Measurements from ENCODE around the gene INSR.

INSR gene

GRCh38 chr19:7199613-7200533 lies 94.3 kb downstream of the INSR start:
- Histone ChIP-seq H3K9me3 (ENCODE audit: low read length) (no peaks in the 10 kb centered on the region), H3K4me1 (ENCODE audit: insufficient read depth, low read length) (peaks cover 6% of the 10 kb centered on the region), H3K27ac (ENCODE audit: low read depth, low read length) (no peak overlapping the region), H3K27me3 (ENCODE audit: control insufficient read depth in 1 of 2, insufficient read depth in 2 of 2, low read length in 2 of 2) (no peaks in the 10 kb centered on the region), H3K9ac (ENCODE audit: low read length) (no peak overlapping the region), H3K4me3 (ENCODE audit: low read depth in 1 of 2, low read length in 2 of 2) (no peak overlapping the region), H3K36me3 (ENCODE audit: insufficient read depth, low read length) (no peaks in the 10 kb centered on the region)

GRCh38 chr19:7197760-7198696 lies 96.2 kb downstream of the INSR start:
- H3K27me3 ChIP-seq (ENCODE audit: control insufficient read depth in 1 of 2, insufficient read depth in 2 of 2, low read length in 2 of 2), result no peaks in the 10 kb centered on the region
- H3K9me3 ChIP-seq (ENCODE audit: low read length), result no peaks in the 10 kb centered on the region
- H3K4me1 ChIP-seq (ENCODE audit: insufficient read depth, low read length), result peaks cover 6% of the 10 kb centered on the region
- peak overlapping the region; percentile 62 to 74 for H3K4me3 ChIP-seq (ENCODE audit: low read depth in 1 of 2, low read length in 2 of 2)
- H3K36me3 ChIP-seq (ENCODE audit: insufficient read depth, low read length), result no peaks in the 10 kb centered on the region
- peak overlapping the region; percentile 64 for H3K27ac ChIP-seq (ENCODE audit: low read depth, low read length)
- H3K9ac ChIP-seq (ENCODE audit: low read length), result peak overlapping the region; percentile 44

- Histone ChIP-seq H3K27ac (ENCODE audit: low read depth, low read length) (peak overlapping the region; percentile 64), H3K27me3 (ENCODE audit: control insufficient read depth in 1 of 2, insufficient read depth in 2 of 2, low read length in 2 of 2) (no peaks in the 10 kb centered on the region), H3K9me3 (ENCODE audit: low read length) (no peaks in the 10 kb centered on the region), H3K4me1 (ENCODE audit: insufficient read depth, low read length) (peaks cover 6% of the 10 kb centered on the region), H3K4me3 (ENCODE audit: low read depth in 1 of 2, low read length in 2 of 2) (peak overlapping the region; percentile 55 to 62), H3K9ac (ENCODE audit: low read length) (peak overlapping the region; percentile 27), H3K36me3 (ENCODE audit: insufficient read depth, low read length) (no peaks in the 10 kb centered on the region)
These were observed 97.0 kb downstream of the INSR start for GRCh38 chr19:7197119-7197759.

GRCh38 chr19:7196763-7197118 lies 97.5 kb downstream of the INSR start:
- no peaks in the 10 kb centered on the region for H3K36me3 ChIP-seq (ENCODE audit: insufficient read depth, low read length)
- H3K27ac ChIP-seq (ENCODE audit: low read depth, low read length), result peak overlapping the region; percentile 64
- H3K4me3 ChIP-seq (ENCODE audit: low read depth in 1 of 2, low read length in 2 of 2), result peak overlapping the region in 1 of 2 donors; percentile 55
- peaks cover 6% of the 10 kb centered on the region for H3K4me1 ChIP-seq (ENCODE audit: insufficient read depth, low read length)
- H3K27me3 ChIP-seq (ENCODE audit: control insufficient read depth in 1 of 2, insufficient read depth in 2 of 2, low read length in 2 of 2), result no peaks in the 10 kb centered on the region
- H3K9ac ChIP-seq (ENCODE audit: low read length), result no peak overlapping the region
- no peaks in the 10 kb centered on the region for H3K9me3 ChIP-seq (ENCODE audit: low read length)

- H3K9me3 ChIP-seq (ENCODE audit: low read length), result no peaks in the 10 kb centered on the region
- no peak overlapping the region for H3K4me3 ChIP-seq (ENCODE audit: low read depth in 1 of 2, low read length in 2 of 2)
- H3K27ac ChIP-seq (ENCODE audit: low read depth, low read length), result no peak overlapping the region
- H3K4me1 ChIP-seq (ENCODE audit: insufficient read depth, low read length), result peaks cover 6% of the 10 kb centered on the region
- no peaks in the 10 kb centered on the region for H3K27me3 ChIP-seq (ENCODE audit: control insufficient read depth in 1 of 2, insufficient read depth in 2 of 2, low read length in 2 of 2)
- no peaks in the 10 kb centered on the region for H3K36me3 ChIP-seq (ENCODE audit: insufficient read depth, low read length)
- H3K9ac ChIP-seq (ENCODE audit: low read length), result no peak overlapping the region
These were observed 99.2 kb downstream of the INSR start for GRCh38 chr19:7195046-7195445.

- H3K4me3 ChIP-seq (ENCODE audit: low read depth in 1 of 2, low read length in 2 of 2), result no peak overlapping the region
- no peak overlapping the region for H3K27ac ChIP-seq (ENCODE audit: low read depth, low read length)
- no peak overlapping the region for H3K9ac ChIP-seq (ENCODE audit: low read length)
- no peaks in the 10 kb centered on the region for H3K36me3 ChIP-seq (ENCODE audit: insufficient read depth, low read length)
- no peaks in the 10 kb centered on the region for H3K27me3 ChIP-seq (ENCODE audit: control insufficient read depth in 1 of 2, insufficient read depth in 2 of 2, low read length in 2 of 2)
- peaks cover 6% of the 10 kb centered on the region for H3K4me1 ChIP-seq (ENCODE audit: insufficient read depth, low read length)
- H3K9me3 ChIP-seq (ENCODE audit: low read length), result no peaks in the 10 kb centered on the region
These were observed 99.6 kb downstream of the INSR start for GRCh38 chr19:7194566-7194965.

- no peaks in the 10 kb centered on the region for H3K4me1 ChIP-seq (ENCODE audit: insufficient read depth, low read length)
- no peak overlapping the region for H3K9ac ChIP-seq (ENCODE audit: low read length)
- no peak overlapping the region for H3K27ac ChIP-seq (ENCODE audit: low read depth, low read length)
- no peaks in the 10 kb centered on the region for H3K36me3 ChIP-seq (ENCODE audit: insufficient read depth, low read length)
- no peaks in the 10 kb centered on the region for H3K27me3 ChIP-seq (ENCODE audit: control insufficient read depth in 1 of 2, insufficient read depth in 2 of 2, low read length in 2 of 2)
- H3K4me3 ChIP-seq (ENCODE audit: low read depth in 1 of 2, low read length in 2 of 2), result no peak overlapping the region
- no peaks in the 10 kb centered on the region for H3K9me3 ChIP-seq (ENCODE audit: low read length)
These were observed 102.1 kb downstream of the INSR start for GRCh38 chr19:7191946-7192691.

- Histone ChIP-seq H3K27ac (ENCODE audit: low read depth, low read length) (no peak overlapping the region), H3K36me3 (ENCODE audit: insufficient read depth, low read length) (no peaks in the 10 kb centered on the region), H3K4me1 (ENCODE audit: insufficient read depth, low read length) (peaks cover 3% of the 10 kb centered on the region), H3K4me3 (ENCODE audit: low read depth in 1 of 2, low read length in 2 of 2) (no peak overlapping the region), H3K27me3 (ENCODE audit: control insufficient read depth in 1 of 2, insufficient read depth in 2 of 2, low read length in 2 of 2) (no peaks in the 10 kb centered on the region), H3K9me3 (ENCODE audit: low read length) (no peaks in the 10 kb centered on the region), H3K9ac (ENCODE audit: low read length) (no peak overlapping the region)
These were observed 105.2 kb downstream of the INSR start for GRCh38 chr19:7188698-7189629.

- Histone ChIP-seq H3K9ac (ENCODE audit: low read length) (no peak overlapping the region), H3K36me3 (ENCODE audit: insufficient read depth, low read length) (no peaks in the 10 kb centered on the region), H3K4me1 (ENCODE audit: insufficient read depth, low read length) (peaks cover 14% of the 10 kb centered on the region), H3K9me3 (ENCODE audit: low read length) (no peaks in the 10 kb centered on the region), H3K27ac (ENCODE audit: low read depth, low read length) (no peak overlapping the region), H3K4me3 (ENCODE audit: low read depth in 1 of 2, low read length in 2 of 2) (no peak overlapping the region), H3K27me3 (ENCODE audit: control insufficient read depth in 1 of 2, insufficient read depth in 2 of 2, low read length in 2 of 2) (no peaks in the 10 kb centered on the region)
These were observed 106.4 kb downstream of the INSR start for GRCh38 chr19:7187605-7188339.

All from muscle layer of colon (tissue), 2 donors.